Measurements from ENCODE around the gene RLBP1.

Gene RLBP1

DNA sequence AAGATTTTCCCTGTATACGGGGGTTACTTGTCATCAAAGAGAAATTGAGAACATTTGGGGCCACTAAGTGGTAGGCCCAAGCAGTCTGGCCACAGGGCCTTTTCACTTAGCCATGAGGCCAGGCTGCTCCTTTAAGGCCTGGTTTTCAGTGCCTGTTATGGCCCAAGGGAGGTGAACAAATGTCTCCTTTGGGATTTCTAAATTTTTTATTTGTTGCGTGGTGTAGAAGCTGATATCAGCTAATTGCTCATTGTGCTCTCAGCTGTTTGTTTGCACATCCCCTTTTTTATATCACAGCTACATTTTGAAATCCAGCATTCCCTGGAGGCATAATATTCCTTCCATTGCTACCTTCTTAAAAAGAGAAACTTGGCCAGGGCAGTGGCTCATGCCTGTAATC is 48.5 kb downstream of the RLBP1 start:
- Histone ChIP-seq H3K27ac (peak overlapping the region; percentile 56), H3K4me1 (peaks cover 0 to 67% (median 29%) of the 10 kb centered on the region in 4 donors), H3K9me3 (no peaks in the 10 kb centered on the region), H3K27me3 (no peaks in the 10 kb centered on the region), H3K4me3 (no peak overlapping the region), H3K36me3 (peaks cover 16 to 27% (median 23%) of the 10 kb centered on the region in 3 donors)
- TF ChIP-seq, protein P1, sequence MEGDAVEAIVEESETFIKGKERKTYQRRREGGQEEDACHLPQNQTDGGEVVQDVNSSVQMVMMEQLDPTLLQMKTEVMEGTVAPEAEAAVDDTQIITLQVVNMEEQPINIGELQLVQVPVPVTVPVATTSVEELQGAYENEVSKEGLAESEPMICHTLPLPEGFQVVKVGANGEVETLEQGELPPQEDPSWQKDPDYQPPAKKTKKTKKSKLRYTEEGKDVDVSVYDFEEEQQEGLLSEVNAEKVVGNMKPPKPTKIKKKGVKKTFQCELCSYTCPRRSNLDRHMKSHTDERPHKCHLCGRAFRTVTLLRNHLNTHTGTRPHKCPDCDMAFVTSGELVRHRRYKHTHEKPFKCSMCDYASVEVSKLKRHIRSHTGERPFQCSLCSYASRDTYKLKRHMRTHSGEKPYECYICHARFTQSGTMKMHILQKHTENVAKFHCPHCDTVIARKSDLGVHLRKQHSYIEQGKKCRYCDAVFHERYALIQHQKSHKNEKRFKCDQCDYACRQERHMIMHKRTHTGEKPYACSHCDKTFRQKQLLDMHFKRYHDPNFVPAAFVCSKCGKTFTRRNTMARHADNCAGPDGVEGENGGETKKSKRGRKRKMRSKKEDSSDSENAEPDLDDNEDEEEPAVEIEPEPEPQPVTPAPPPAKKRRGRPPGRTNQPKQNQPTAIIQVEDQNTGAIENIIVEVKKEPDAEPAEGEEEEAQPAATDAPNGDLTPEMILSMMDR (IDR thresholded peaks at IDR 0.05) = no peak
- DNase-seq = no peak
- intact Hi-C loops (cut with DNase I; ENCODE audit: low total_unique reads) = no loop called here

DNA sequence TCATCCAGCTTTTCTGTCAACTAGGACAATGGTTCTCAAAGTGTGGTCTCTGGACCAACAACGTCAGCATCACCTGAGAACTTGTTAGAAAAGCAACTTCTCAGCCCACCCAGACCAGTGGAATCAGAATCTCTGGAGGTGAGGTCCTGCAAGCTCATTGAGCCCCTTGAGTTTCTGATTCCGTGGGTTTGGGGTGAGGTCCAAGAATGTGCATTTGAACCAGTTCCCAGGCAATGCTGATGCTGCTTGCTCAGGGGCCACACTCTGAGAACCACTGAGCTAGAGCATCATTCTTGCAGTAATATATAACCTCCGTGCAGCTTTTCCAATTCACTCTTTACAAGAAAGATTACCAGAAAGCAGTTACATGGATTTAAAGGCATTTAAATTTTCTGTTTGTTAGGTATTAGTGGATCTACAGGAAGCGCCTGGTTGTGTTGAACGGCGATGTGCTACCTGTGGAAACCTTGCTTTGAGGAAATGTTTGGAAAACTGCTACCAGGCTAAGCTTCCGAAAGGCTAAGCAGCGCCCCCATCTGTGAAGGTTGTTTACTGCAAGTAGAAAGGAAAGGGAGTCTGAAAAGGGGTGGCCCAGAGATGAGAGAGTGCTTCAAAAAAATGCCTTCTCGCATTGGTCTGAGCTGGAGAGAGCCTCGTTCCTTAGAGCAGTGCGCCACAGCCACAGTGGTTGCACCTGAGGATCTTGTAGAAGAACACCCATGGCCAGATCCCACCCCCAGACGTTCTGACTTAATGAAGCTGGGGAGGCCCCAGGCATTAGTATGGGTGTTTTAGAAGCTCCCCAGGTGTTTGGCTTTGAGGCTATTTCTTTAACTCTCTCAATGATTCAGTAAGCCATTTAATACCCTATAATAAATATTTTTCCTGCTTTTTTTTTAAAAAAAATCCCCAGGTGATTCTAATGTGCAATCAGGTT is 50.0 kb downstream of the RLBP1 start:
- TF ChIP-seq, protein P1 (IDR thresholded peaks at IDR 0.05) = peak; percentile 57 to 65
- Histone ChIP-seq H3K4me1 (peaks cover 0 to 75% (median 31%) of the 10 kb centered on the region in 4 donors), H3K27me3 (no peaks in the 10 kb centered on the region), H3K27ac (peak overlapping the region; percentile 27 to 56), H3K36me3 (peaks cover 7 to 16% (median 12%) of the 10 kb centered on the region in 3 donors), H3K4me3 (no peak overlapping the region), H3K9me3 (no peaks in the 10 kb centered on the region)
- intact Hi-C loops (cut with DNase I; ENCODE audit: low total_unique reads) = no loop called here
- DNase-seq = no peak

DNA sequence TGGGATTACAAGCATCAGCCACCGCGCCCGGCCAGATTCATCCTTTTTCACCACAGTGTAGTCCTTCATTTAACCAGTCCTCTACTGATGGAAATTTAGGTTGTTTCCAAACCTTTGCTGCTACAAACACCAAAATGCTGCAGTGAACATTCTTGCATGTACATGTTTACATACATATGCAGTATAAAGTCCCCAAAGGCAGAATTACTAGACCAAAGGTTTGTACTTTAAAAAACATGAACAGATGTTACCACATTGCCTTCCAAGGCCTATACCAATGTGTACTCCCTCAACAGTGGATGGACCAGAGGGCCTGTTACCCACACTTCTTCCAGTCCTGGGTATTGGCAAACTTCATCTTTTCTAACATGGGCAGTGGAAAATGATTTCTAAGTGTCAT is 51.0 kb downstream of the RLBP1 start:
- Histone ChIP-seq H3K27me3 (no peaks in the 10 kb centered on the region), H3K4me1 (peaks cover 0 to 77% (median 37%) of the 10 kb centered on the region in 4 donors), H3K27ac (peak overlapping the region in 1 of 2 donors; percentile 70), H3K9me3 (no peaks in the 10 kb centered on the region), H3K4me3 (no peak overlapping the region), H3K36me3 (peaks cover 0 to 6% (median 2%) of the 10 kb centered on the region in 3 donors)
- TF ChIP-seq, protein P1 (IDR thresholded peaks at IDR 0.05) = no peak
- intact Hi-C loops (cut with DNase I; ENCODE audit: low total_unique reads) = no loop called here
- no peak for DNase-seq

DNA sequence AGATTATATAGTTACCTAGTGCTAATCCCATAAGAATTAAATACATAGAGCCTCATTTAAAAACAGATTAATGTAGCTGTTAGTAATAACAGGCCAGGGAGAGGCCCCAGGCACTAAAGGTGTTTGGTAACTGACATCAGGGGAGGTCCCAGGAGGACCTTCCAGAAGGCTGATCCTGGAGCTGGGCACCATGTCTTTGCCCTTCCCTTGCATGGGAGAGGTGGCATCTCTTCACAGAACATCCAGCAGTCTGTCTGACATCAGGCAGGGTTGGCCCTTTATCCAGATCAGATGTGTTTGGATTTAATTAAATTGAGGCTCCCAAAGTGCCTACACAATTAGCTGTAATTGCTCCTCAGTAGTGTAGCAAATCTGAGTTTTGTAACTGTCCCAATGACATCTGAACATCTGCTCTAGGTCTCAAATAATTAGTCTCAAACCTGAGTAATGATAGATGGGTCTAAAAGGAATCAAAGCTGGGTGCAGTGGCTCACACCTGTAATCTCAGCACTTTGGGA is 53.0 kb downstream of the RLBP1 start:
- H3K27ac ChIP-seq = peak overlapping the region; percentile 70 to 74
- H3K9me3 ChIP-seq = no peaks in the 10 kb centered on the region
- no peak for DNase-seq
- intact Hi-C loops (cut with DNase I; ENCODE audit: low total_unique reads) = loop anchor here (5.0 kb wide), 1 partner anchor 36 kb away; no protein-coding TSS in a partner anchor
- no peaks in the 10 kb centered on the region for H3K27me3 ChIP-seq
- peaks cover 0 to 7% (median 4%) of the 10 kb centered on the region in 3 donors for H3K36me3 ChIP-seq
- TF ChIP-seq, protein P1 (IDR thresholded peaks at IDR 0.05) = no peak
- no peak overlapping the region for H3K4me3 ChIP-seq
- H3K4me1 ChIP-seq = peaks cover 0 to 70% (median 33%) of the 10 kb centered on the region in 4 donors

DNA sequence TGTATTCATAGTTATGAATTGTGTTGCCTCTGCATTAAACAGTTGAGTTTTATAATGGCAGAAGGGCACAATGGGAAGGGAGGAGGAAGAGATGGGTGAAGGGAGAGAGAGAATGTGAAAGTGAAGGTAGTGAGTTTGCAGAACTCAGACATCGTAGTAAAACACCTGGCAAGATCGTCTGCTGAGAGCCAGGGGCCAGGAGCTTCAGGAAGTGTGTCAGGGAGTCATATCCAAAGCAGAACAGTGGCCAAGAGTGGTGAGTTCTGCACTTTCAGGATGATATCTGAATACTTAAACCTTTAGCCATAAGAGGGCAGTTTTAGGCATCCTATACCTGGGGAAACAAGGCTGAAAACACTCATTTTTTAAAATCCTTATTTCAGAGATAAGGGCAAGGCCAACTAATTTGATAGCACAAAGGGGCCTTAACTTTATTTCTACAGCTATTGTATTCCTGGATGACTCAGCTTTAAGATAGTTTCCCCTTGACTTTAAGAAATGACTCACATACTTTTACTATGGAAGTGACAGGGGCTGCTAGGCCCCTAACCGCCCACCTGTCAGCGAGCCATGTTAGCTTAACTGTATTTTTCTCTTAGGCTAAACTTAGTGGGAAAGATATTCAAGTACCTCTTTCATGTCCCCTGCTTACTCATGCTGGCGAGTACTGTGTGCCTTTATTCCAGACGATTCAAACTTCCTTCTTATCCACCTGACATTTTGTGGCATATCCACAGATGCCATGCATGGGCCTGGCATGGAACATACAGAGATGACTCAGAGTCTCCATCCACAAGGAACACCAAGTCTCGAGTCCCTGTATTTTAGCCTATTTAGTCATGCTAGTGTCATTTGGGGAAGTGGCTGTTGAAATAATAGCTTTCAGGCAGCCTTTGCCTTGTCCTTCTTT is 53.9 kb downstream of the RLBP1 start:
- peak overlapping the region; percentile 70 to 74 for H3K27ac ChIP-seq
- H3K4me3 ChIP-seq = no peak overlapping the region
- H3K36me3 ChIP-seq = peaks cover 0 to 7% (median 0%) of the 10 kb centered on the region in 3 donors
- no peaks in the 10 kb centered on the region for H3K27me3 ChIP-seq
- DNase-seq = peak; percentile 37 to 78
- TF ChIP-seq, protein P1 (IDR thresholded peaks at IDR 0.05) = no peak
- H3K4me1 ChIP-seq = peaks cover 0 to 62% (median 30%) of the 10 kb centered on the region in 4 donors
- no peaks in the 10 kb centered on the region for H3K9me3 ChIP-seq
- intact Hi-C loops (cut with DNase I; ENCODE audit: low total_unique reads) = loop anchor here (5.0 kb wide), 1 partner anchor 35 kb away; no protein-coding TSS in a partner anchor

Measured in tibial artery (tissue), 4 donors.